Smooth muscle cell of the pulmonary artery (primary cell): ENCODE measurements around the gene TRAPPC6A. TPM values are rescaled to one million over a fixed set of nuclear protein-coding genes. Genes with fewer than 3 reads are reported as not detected.

Source experiments
- total RNA-seq: library from RNA; depleted of rRNA; stranded (reverse); fragments of >200 nt; gene quantifications from 2 replicates; pipeline ENCODE4 v1.2.3, GENCODE V29; 2014

The TRAPPC6A gene
- 4.7 and 5.6 TPM in 2 replicates for total RNA-seq

GRCh38 chr19:45177817-45178261, at the start of gene TRAPPC6A:
TSS of gene TRAPPC6A (minus strand) at chr19:45178237. CDS start at chr19:45178218, 19 bp downstream.

GRCh38 chr19:45178262-45179071, 430 bp upstream of the TRAPPC6A start, which contains the start of gene BLOC1S3:
TSS of gene BLOC1S3 (plus strand) at chr19:45178784. CDS start at chr19:45179297, 513 bp downstream.

GRCh38 chr19:45160870-45161737, 16.9 kb downstream of the TRAPPC6A start, which contains the start of gene NKPD1:
TSS of gene NKPD1 (minus strand) at chr19:45160982. CDS start at chr19:45160150, 832 bp downstream.

Other genes starting within 250 kb of the TRAPPC6A start
- not detected in 2 replicates for gene APOC4, start 236.0 kb downstream of the TRAPPC6A start, total RNA-seq
- not detected in 2 replicates for gene APOC2, start 232.2 kb downstream of the TRAPPC6A start, total RNA-seq
- 52.5 and 95.7 TPM in 2 replicates for gene CLPTM1, start 222.9 kb downstream of the TRAPPC6A start, total RNA-seq
- gene RELB, start 176.8 kb downstream of the TRAPPC6A start, total RNA-seq = 6.1 and 16.4 TPM in 2 replicates
- 14.0 and 18.0 TPM in 2 replicates for gene CLASRP, start 139.2 kb downstream of the TRAPPC6A start, total RNA-seq
- 0.07 and 0.17 TPM in 2 replicates for gene ZNF296, start 101.8 kb downstream of the TRAPPC6A start, total RNA-seq
- gene GEMIN7, start 99.0 kb downstream of the TRAPPC6A start, total RNA-seq = 11.5 and 21.7 TPM in 2 replicates
- gene PPP1R37, start 85.1 kb downstream of the TRAPPC6A start, total RNA-seq = 28.2 and 30.7 TPM in 2 replicates
- 0.07 and 0.26 TPM in 2 replicates for gene NKPD1, start 17.3 kb downstream of the TRAPPC6A start, total RNA-seq
- gene BLOC1S3, start 547 bp upstream of the TRAPPC6A start, total RNA-seq = 4.4 and 5.9 TPM in 2 replicates
- 0.10 and 0.13 TPM in 2 replicates for gene EXOC3L2, start 67.2 kb upstream of the TRAPPC6A start, total RNA-seq
- gene MARK4, start 73.0 kb upstream of the TRAPPC6A start, total RNA-seq = 19.9 and 35.3 TPM in 2 replicates
- not detected in 2 replicates for gene CKM, start 144.6 kb upstream of the TRAPPC6A start, total RNA-seq
- gene KLC3, start 162.5 kb upstream of the TRAPPC6A start, total RNA-seq = 0.13 and 0.46 TPM in 2 replicates
- 30.2 and 36.2 TPM in 2 replicates for gene ERCC2, start 192.3 kb upstream of the TRAPPC6A start, total RNA-seq
- gene PPP1R13L, start 226.8 kb upstream of the TRAPPC6A start, total RNA-seq = 13.9 and 25.5 TPM in 2 replicates
- gene POLR1G, start 228.4 kb upstream of the TRAPPC6A start, total RNA-seq = 9.1 and 16.3 TPM in 2 replicates
- 67.9 and 74.2 TPM in 2 replicates for gene ERCC1, start 245.7 kb upstream of the TRAPPC6A start, total RNA-seq